ENCODE results near the gene FMN1. TPM values are rescaled to one million over a fixed set of nuclear protein-coding genes. Genes with fewer than 3 reads are reported as not detected.

The FMN1 gene
- total and polyA plus RNA-seq, 10 of the 15 experiments (the other 5 are each of a cell fraction or from before 2014, with no cell fraction given) = 0.05 to 0.16 (median 0.08) TPM; not detected in 4

DNA sequence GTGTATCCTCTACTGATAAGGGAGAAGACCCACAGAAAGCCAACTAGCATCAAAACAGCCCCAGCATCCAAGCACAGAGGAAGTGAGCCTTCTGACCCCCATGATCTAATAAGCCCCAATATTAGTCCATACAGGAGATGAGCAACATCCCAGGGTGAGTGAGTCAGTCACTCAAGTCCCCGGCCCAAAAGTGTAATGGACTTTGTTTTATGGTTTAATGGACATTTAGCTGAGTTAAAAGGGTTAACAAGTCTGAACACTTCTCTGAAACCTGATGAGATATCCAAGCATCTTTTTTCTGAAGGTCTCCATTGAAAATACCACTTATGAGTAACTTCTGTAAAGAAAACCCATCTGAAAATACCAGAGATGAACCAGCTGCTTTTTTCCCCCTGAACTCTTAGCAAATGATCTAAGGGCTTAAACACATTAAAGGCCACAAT is 361.1 kb downstream of the FMN1 start:
- no peak overlapping the region for H2AFZ ChIP-seq (ENCODE audit: control insufficient read depth, low read depth, low read length)
- intact Hi-C loops (cut with micrococcal nuclease; ENCODE audit: unreplicated experiment) (loop anchor here (5.0 kb wide), 1 partner anchor 171 kb away; no protein-coding TSS in a partner anchor), in situ Hi-C loops (cut with MboI) (no loop called here)
- no peaks in the 10 kb centered on the region for H3K36me3 ChIP-seq (ENCODE audit: control insufficient read depth in 2 of 2, insufficient read depth in 2 of 2, low read length in 1 of 2)
- no peak for TF ChIP-seq TCF12 (IDR thresholded peaks at IDR 0.05; ENCODE audit: low read depth, low read length)
- TF ChIP-seq, protein P1, sequence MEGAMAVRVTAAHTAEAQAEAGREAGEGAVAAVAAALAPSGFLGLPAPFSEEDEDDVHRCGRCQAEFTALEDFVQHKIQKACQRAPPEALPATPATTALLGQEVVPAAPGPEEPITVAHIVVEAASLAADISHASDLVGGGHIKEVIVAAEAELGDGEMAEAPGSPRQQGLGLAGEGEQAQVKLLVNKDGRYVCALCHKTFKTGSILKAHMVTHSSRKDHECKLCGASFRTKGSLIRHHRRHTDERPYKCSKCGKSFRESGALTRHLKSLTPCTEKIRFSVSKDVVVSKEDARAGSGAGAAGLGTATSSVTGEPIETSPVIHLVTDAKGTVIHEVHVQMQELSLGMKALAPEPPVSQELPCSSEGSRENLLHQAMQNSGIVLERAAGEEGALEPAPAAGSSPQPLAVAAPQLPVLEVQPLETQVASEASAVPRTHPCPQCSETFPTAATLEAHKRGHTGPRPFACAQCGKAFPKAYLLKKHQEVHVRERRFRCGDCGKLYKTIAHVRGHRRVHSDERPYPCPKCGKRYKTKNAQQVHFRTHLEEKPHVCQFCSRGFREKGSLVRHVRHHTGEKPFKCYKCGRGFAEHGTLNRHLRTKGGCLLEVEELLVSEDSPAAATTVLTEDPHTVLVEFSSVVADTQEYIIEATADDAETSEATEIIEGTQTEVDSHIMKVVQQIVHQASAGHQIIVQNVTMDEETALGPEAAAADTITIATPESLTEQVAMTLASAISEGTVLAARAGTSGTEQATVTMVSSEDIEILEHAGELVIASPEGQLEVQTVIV (IDR thresholded peaks at IDR 0.05; ENCODE audit: borderline replicate concordance, partially characterized antibody) = no peak
- peak; percentile 33; the same call in 1 of the 2 replicates for TF ChIP-seq SPI1 (IDR thresholded peaks at IDR 0.05; ENCODE audit: borderline replicate concordance, insufficient read depth, low read depth, low read length)
- no peaks in the 10 kb centered on the region for H3K79me2 ChIP-seq (ENCODE audit: control insufficient read depth, insufficient read depth, low read length)
- POLR2A ChIA-PET = no interaction called here
- H4K20me1 ChIP-seq (ENCODE audit: control insufficient read depth, insufficient read depth) = no peaks in the 10 kb centered on the region
- CTCF ChIA-PET = interaction anchor here (0.6 to 6.4 kb wide), 9 partner anchors 11 to 1065 kb away, joined by 3 to 40 read pairs (median 4); no protein-coding TSS in a partner anchor
- ATAC-seq (no peak; the same call in 1 of the 3 replicates), FAIRE-seq (no peak), DNase-seq (ENCODE audit: low read depth, low spot score) (no peak)
- no TSS peak for BruUV-seq (replicated peaks)
- SMC1A ChIA-PET (ENCODE audit: uncharacterized antibody, unreplicated experiment) = interaction anchor here (0.7 to 7.1 kb wide), 6 partner anchors 11 to 253 kb away, joined by 3 to 43 read pairs (median 4); no protein-coding TSS in a partner anchor
- no peak overlapping the region for H3K4me3 ChIP-seq
- peaks cover 0 to 2% of the 10 kb centered on the region in 2 experiments; a peak in 2 of 4 replicates for H3K27me3 ChIP-seq (replicated peaks in 1 of 2; ENCODE audit: control insufficient read depth in 2 of 2, insufficient read depth in 2 of 2, low read length in 1 of 2)
- H3K9me3 ChIP-seq (replicated peaks; ENCODE audit: control insufficient read depth, insufficient read depth, low read length) = no peaks in the 10 kb centered on the region
- WGBS (ENCODE audit: insufficient coverage, insufficient replicate concordance, low lambda C conversion rate, missing lambda C conversion rate) = 39% methylated on average over 1 of the region's 1 CpG
- 0 out of 2 replicates have a peak overlapping the region, but pooled peaks have one; percentile 9 for H3K4me2 ChIP-seq (ENCODE audit: control insufficient read depth, insufficient read depth)
- no peak overlapping the region for H3K9ac ChIP-seq (ENCODE audit: control insufficient read depth, insufficient read depth, low read length)
- RAD21 ChIA-PET (ENCODE audit: unreplicated experiment) = interaction anchor here (0.9 to 1.8 kb wide), 4 partner anchors 10 to 113 kb away, joined by 3 to 11 read pairs (median 4); no protein-coding TSS in a partner anchor
- H3K27ac ChIP-seq (ENCODE audit: control insufficient read depth, insufficient read depth) = no peak overlapping the region
- H3K4me1 ChIP-seq (ENCODE audit: control insufficient read depth, insufficient read depth, low read length) = peaks cover 6% of the 10 kb centered on the region; the same call in 1 of the 2 replicates

All from GM12878 (cell line).